Lung (tissue), 12 donors: ENCODE results near the gene RAB9B. TPM values are rescaled to one million over a fixed set of nuclear protein-coding genes. Genes with fewer than 3 reads are reported as not detected.

Source experiments
- ATAC-seq: fragments of 200-7000 bp; cut with Tn5 transposase; one replicate; pipeline ENCODE4 v1.9.1; 2020; ENCODE audit warnings: moderate number of reproducible peaks; ENCODE audit not compliant: insufficient read depth, low FRiP score
- DNase-seq, 3 donors: peaks; one replicate each; pipeline ENCODE4 v3.0.0-alpha.2; 2013 to 2017
- H3K27ac ChIP-seq, 2 donors: one replicate each; pipeline ENCODE4 v1.5.1; 2013; ENCODE audit warnings: mild to moderate bottlenecking in 2 of 2, moderate library complexity in 2 of 2, control low read depth in 1 of 2, inconsistent platforms in 1 of 2, low read depth in 1 of 2, low read length in 1 of 2
- H3K27me3 ChIP-seq, 3 donors: one replicate each; pipeline ENCODE4 v1.5.1; 2013; ENCODE audit warnings: low read length in 2 of 3; ENCODE audit not compliant: control insufficient read depth in 3 of 3, insufficient read depth in 3 of 3
- H3K36me3 ChIP-seq, 4 donors: one replicate each; pipeline ENCODE4 v1.5.1; 2013; ENCODE audit warnings: low read length in 4 of 4, mild to moderate bottlenecking in 1 of 4, moderate library complexity in 1 of 4; ENCODE audit not compliant: control insufficient read depth in 4 of 4, insufficient read depth in 4 of 4
- H3K4me1 ChIP-seq, 5 donors: one replicate each; pipeline ENCODE4 v1.5.1; 2013; ENCODE audit warnings: low read length in 5 of 5, mild to moderate bottlenecking in 2 of 5, moderate library complexity in 1 of 5; ENCODE audit not compliant: control insufficient read depth in 5 of 5, insufficient read depth in 5 of 5
- H3K4me3 ChIP-seq: one replicate; pipeline ENCODE4 v1.5.1; 2013; ENCODE audit warnings: mild to moderate bottlenecking, control low read depth, moderate library complexity
- H3K9ac ChIP-seq, 2 donors: one replicate each; pipeline ENCODE4 v1.5.1; 2013; ENCODE audit warnings: low read length in 2 of 2, control low read depth in 1 of 2; ENCODE audit not compliant: insufficient read depth in 1 of 2
- H3K9me3 ChIP-seq, 4 donors: one replicate each; pipeline ENCODE4 v1.5.1; 2013; ENCODE audit warnings: low read length in 3 of 4, mild to moderate bottlenecking in 1 of 4, moderate library complexity in 1 of 4; ENCODE audit not compliant: control insufficient read depth in 4 of 4, insufficient read depth in 3 of 4
- WGBS, 2 donors: extraction: QIAGEN DNeasy Blood & Tissue Kit; methylation state at CpG; one replicate each; pipeline ENCODE4 v1.1.7; 2013; 5-methylcytosine and 5-hydroxymethylcytosine counted together
- polyA plus RNA-seq, 2 donors: library from polyadenylated mRNA; stranded (reverse); fragments of 200-250 nt; gene quantifications; one replicate each; pipeline ENCODE4 v1.2.1, GENCODE V29; 2013
- total RNA-seq, 2 donors: library from RNA; depleted of rRNA in 1 of 2; stranded (reverse); fragments of >200 nt in 1 of 2; gene quantifications; one replicate each; pipeline ENCODE4 v1.2.1, GENCODE V29; 2014 to 2021
- TF ChIP-seq, protein P1 (sequence below): IDR thresholded peaks from 2 replicates; pipeline ENCODE4 v1.5.1; 2012; ENCODE audit warnings: mild to moderate bottlenecking; ENCODE audit errors: control extremely low read depth, extremely low read depth
- donor health status: control.
- donor health status: control.
- donor health status: Bipolar disorder and iron deficiency.
- donor health status: healthy.
- donor health status: DM: yes; HTN: yes; CAD: no.

Gene RAB9B
- total and polyA plus RNA-seq, 4 donors: 0.16 to 3.3 (median 0.46) TPM

DNA sequence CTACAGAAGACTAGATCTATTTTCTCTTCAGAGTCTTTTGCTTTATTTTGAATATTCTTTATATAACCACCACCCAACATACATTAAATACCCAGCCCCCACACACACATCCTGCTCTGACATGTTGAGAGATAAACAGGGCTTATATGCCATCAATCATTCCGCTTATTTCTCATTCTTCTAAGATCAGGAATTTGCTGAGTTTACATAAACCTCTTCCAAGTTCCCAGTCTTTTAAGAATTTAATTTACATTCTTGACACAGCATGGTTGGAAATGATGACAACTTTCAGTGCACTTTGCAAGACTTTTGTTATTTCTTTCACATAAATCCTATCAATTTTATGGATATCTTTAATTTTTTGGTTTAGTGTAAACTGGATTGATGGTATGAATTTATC is 17.5 kb upstream of the RAB9B start:
- WGBS, 2 donors: 78 to 83% methylated on average over 1 of the region's 1 CpG
- Histone ChIP-seq H3K9ac (no peak overlapping the region), H3K27me3 (peaks cover 3 to 11% (median 10%) of the 10 kb centered on the region in 3 donors), H3K9me3 (no peaks in the 10 kb centered on the region), H3K36me3 (no peaks in the 10 kb centered on the region), H3K27ac (no peak overlapping the region), H3K4me3 (no peak overlapping the region), H3K4me1 (no peaks in the 10 kb centered on the region)
- no peak for ATAC-seq
- TF ChIP-seq, protein P1, sequence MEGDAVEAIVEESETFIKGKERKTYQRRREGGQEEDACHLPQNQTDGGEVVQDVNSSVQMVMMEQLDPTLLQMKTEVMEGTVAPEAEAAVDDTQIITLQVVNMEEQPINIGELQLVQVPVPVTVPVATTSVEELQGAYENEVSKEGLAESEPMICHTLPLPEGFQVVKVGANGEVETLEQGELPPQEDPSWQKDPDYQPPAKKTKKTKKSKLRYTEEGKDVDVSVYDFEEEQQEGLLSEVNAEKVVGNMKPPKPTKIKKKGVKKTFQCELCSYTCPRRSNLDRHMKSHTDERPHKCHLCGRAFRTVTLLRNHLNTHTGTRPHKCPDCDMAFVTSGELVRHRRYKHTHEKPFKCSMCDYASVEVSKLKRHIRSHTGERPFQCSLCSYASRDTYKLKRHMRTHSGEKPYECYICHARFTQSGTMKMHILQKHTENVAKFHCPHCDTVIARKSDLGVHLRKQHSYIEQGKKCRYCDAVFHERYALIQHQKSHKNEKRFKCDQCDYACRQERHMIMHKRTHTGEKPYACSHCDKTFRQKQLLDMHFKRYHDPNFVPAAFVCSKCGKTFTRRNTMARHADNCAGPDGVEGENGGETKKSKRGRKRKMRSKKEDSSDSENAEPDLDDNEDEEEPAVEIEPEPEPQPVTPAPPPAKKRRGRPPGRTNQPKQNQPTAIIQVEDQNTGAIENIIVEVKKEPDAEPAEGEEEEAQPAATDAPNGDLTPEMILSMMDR: no peak
- peak in 1 of 3 donors; percentile 4 for DNase-seq

DNA sequence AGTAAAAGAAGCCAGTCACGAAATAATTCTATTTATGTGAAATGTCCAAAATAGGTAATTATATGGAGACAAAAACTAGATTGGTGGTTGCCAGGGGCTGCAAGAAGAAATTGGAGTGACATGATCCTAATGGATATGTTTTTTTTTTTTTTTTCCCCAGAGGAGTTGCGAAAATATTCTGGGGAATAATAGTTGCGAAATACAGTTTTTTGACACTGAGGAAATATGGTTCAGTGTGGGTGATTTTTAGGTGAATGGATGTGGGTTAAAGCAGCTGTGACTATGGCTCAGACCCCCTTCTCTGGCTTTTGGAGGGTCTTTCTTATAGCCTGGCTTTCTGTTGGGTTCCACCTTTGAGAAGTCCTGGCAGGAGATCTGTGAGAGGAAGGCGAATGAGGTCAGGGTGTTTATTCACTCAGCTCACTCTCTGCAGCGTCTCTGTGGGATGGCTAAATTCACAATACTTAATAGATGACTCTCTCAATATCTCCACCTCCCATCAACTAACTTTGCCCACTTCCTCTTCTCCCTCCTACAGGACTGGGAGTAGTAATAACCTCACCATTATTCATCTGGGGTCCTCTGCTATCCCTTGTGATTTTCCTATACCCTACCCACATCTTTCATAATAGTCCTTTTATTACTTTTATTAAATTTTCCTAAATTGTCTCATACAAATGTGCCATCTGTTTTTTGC is 15.3 kb upstream of the RAB9B start:
- Histone ChIP-seq H3K4me3 (no peak overlapping the region), H3K9ac (no peak overlapping the region), H3K4me1 (no peaks in the 10 kb centered on the region), H3K9me3 (no peaks in the 10 kb centered on the region), H3K27ac (no peak overlapping the region), H3K36me3 (no peaks in the 10 kb centered on the region), H3K27me3 (peaks cover 3 to 16% (median 13%) of the 10 kb centered on the region in 3 donors)
- DNase-seq: no peak
- 47 to 52% methylated on average over 5 of the region's 5 CpGs for WGBS, 2 donors
- TF ChIP-seq, protein P1: no peak
- no peak for ATAC-seq

- H3K9ac ChIP-seq: no peak overlapping the region
- TF ChIP-seq, protein P1: no peak
- no peaks in the 10 kb centered on the region for H3K9me3 ChIP-seq
- ATAC-seq: no peak
- H3K36me3 ChIP-seq: no peaks in the 10 kb centered on the region
- no peak overlapping the region for H3K4me3 ChIP-seq
- DNase-seq: no peak
- no peaks in the 10 kb centered on the region for H3K4me1 ChIP-seq
- H3K27me3 ChIP-seq: peaks cover 3 to 16% (median 14%) of the 10 kb centered on the region in 3 donors
- H3K27ac ChIP-seq: no peak overlapping the region
Observed at GRCh38 chrX:103846386-103846785, 14.3 kb upstream of the RAB9B start.
